Natural killer cell (primary cell): Measurements from ENCODE around the gene CILP. TPM values are rescaled to one million over a fixed set of nuclear protein-coding genes. Genes with fewer than 3 reads are reported as not detected.
A peak's percentile ranks its signal among the peaks of the same experiment; 100 is the strongest.

Experiments
- ATAC-seq, 3 donors: fragments of 150-1000 bp in 2 of 3; fragments of 200-7000 bp in 1 of 3; cut with Tn5 transposase; 1 replicate in 1 of 3; 2 replicates in 2 of 3; pipeline ENCODE4 v1.10.0; 2021; ENCODE audit warnings: mild to moderate bottlenecking in 2 of 3, moderate library complexity in 2 of 3
- DNase-seq, 2 donors: peaks; one replicate each; pipeline versions ENCODE4 v3.0.0 to v3.0.0-alpha.2; 2013 to 2021; ENCODE audit warnings: mixed read lengths in 1 of 2
- H3K27ac ChIP-seq: one replicate; pipeline ENCODE4 v1.5.1; 2013; ENCODE audit warnings: mild to moderate bottlenecking, low read length
- H3K27me3 ChIP-seq: one replicate; pipeline ENCODE4 v1.6.1; 2013; ENCODE audit warnings: low read length; ENCODE audit not compliant: control insufficient read depth, insufficient read depth
- H3K36me3 ChIP-seq: one replicate; pipeline ENCODE4 v1.6.1; 2013; ENCODE audit warnings: low read length; ENCODE audit not compliant: control insufficient read depth, insufficient read depth
- H3K4me1 ChIP-seq: one replicate; pipeline ENCODE4 v1.6.1; 2013; ENCODE audit warnings: low read length; ENCODE audit not compliant: control insufficient read depth, insufficient read depth
- H3K4me3 ChIP-seq: one replicate; pipeline ENCODE4 v1.5.1; 2013; ENCODE audit warnings: low read length
- H3K9me3 ChIP-seq: one replicate; pipeline ENCODE4 v1.6.1; 2013; ENCODE audit warnings: low read length; ENCODE audit not compliant: control insufficient read depth, insufficient read depth
- H3K27ac Mint-ChIP-seq, 2 donors: one replicate each; pipeline ENCODE4 v1.8.0; 2022; ENCODE audit warnings: mild to moderate bottlenecking in 2 of 2, mixed read lengths in 2 of 2, moderate library complexity in 1 of 2
- H3K27me3 Mint-ChIP-seq, 2 donors: one replicate each; pipeline ENCODE4 v1.8.0; 2022; ENCODE audit warnings: low read depth in 2 of 2, mixed read lengths in 2 of 2
- H3K36me3 Mint-ChIP-seq: one replicate; pipeline ENCODE4 v1.8.0; 2022; ENCODE audit warnings: mixed read lengths
- H3K4me1 Mint-ChIP-seq, 2 donors: one replicate each; pipeline ENCODE4 v1.8.0; 2022; ENCODE audit warnings: mixed read lengths in 2 of 2
- H3K4me3 Mint-ChIP-seq: one replicate; pipeline ENCODE4 v1.8.0; 2022; ENCODE audit warnings: mild to moderate bottlenecking, moderate library complexity, mixed read lengths
- H3K9me3 Mint-ChIP-seq, 2 donors: one replicate each; pipeline ENCODE4 v1.8.0; 2022; ENCODE audit warnings: mixed read lengths in 2 of 2
- WGBS: methylation state at CpG from one replicate; pipeline ENCODE4 v1.1.7; 2013; ENCODE audit warnings: missing lambda C conversion rate; ENCODE audit not compliant: insufficient coverage; 5-methylcytosine and 5-hydroxymethylcytosine counted together
- intact Hi-C: fragments of 100-400 bp; cut with micrococcal nuclease; formaldehyde crosslinking; loops from one replicate; pipeline ENCODE4 v1.14.2; 2022
- total RNA-seq, 4 donors: library from RNA; stranded (reverse); fragments of 120-200 nt in 1 of 4; gene quantifications; one replicate each; pipeline versions ENCODE4 v1.2.3 to v1.2.4, GENCODE V29; 2013 to 2022
- TF ChIP-seq, protein P1 (sequence below): fragments of 200-600 bp; IDR thresholded peaks from one replicate; pipeline ENCODE4 v1.8.0; 2022; ENCODE audit warnings: antibody characterized with exemption

Gene CILP
- total RNA-seq, 3 donors from 2014 or later (not counting 1 experiment from before 2014, with no cell fraction given): 0.24 to 0.61 (median 0.35) TPM

DNA sequence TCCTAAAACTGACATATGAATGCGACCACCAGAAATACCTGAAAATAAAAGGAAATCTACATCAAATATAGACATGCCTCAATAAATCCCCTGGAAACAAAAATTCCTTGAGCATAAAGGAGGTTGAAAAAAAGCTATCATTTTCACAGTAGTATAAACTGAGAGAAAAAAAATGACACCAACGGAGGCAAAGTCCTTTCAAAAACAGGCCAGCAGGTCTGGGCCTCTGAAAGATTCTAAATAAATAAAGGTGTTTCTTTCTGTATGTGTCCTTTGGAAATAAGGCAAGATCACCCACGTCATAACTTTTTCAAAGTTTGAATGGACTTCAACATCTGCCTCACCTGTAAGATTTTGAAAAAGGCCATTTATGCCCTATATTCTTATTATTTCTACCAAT, 31.1 kb downstream of the CILP start:
- H3K9me3 Mint-ChIP-seq: no peaks in the 10 kb centered on the region
- intact Hi-C loops: loop anchor here (10.0 kb wide), 2 partner anchors 45 to 205 kb away; partner anchors contain the start of gene PDCD7
- DNase-seq (no peak), ATAC-seq (no peak)
- WGBS: 100% methylated on average over 2 of the region's 3 CpGs
- Histone ChIP-seq H3K27ac (no peak overlapping the region), H3K4me1 (peaks cover 18% of the 10 kb centered on the region), H3K36me3 (peaks cover 42% of the 10 kb centered on the region), H3K4me3 (no peak overlapping the region), H3K27me3 (no peaks in the 10 kb centered on the region), H3K9me3 (no peaks in the 10 kb centered on the region)
- H3K36me3 Mint-ChIP-seq: no peaks in the 10 kb centered on the region
- H3K4me3 Mint-ChIP-seq: no peak overlapping the region
- no peak overlapping the region for H3K27ac Mint-ChIP-seq
- TF ChIP-seq, protein P1, sequence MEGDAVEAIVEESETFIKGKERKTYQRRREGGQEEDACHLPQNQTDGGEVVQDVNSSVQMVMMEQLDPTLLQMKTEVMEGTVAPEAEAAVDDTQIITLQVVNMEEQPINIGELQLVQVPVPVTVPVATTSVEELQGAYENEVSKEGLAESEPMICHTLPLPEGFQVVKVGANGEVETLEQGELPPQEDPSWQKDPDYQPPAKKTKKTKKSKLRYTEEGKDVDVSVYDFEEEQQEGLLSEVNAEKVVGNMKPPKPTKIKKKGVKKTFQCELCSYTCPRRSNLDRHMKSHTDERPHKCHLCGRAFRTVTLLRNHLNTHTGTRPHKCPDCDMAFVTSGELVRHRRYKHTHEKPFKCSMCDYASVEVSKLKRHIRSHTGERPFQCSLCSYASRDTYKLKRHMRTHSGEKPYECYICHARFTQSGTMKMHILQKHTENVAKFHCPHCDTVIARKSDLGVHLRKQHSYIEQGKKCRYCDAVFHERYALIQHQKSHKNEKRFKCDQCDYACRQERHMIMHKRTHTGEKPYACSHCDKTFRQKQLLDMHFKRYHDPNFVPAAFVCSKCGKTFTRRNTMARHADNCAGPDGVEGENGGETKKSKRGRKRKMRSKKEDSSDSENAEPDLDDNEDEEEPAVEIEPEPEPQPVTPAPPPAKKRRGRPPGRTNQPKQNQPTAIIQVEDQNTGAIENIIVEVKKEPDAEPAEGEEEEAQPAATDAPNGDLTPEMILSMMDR: no peak
- no peaks in the 10 kb centered on the region for H3K27me3 Mint-ChIP-seq
- H3K4me1 Mint-ChIP-seq: peaks cover 20 to 26% of the 10 kb centered on the region in 2 donors

DNA sequence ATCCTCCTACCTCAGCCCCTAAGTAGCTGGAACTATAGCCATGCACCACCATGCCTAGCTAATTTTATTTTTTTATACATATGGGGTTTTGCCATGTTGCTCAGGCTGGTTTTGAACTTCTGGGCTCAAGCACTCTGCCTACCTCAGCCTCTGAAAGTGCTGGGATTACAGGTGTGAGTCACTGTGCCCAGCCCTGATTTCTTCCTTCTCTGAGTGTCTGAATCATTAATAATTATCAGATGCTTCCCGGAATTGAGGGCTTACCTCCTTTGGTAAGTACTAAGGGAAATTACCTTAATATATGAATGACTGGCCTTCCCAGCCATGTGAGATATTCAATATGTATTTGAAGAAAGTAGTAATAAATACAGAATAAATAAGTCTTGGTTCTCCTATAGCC, 33.4 kb downstream of the CILP start:
- H3K9me3 Mint-ChIP-seq: no peaks in the 10 kb centered on the region
- Histone ChIP-seq H3K4me1 (peaks cover 3% of the 10 kb centered on the region), H3K4me3 (no peak overlapping the region), H3K27ac (no peak overlapping the region), H3K27me3 (no peaks in the 10 kb centered on the region), H3K9me3 (no peaks in the 10 kb centered on the region), H3K36me3 (peaks cover 54% of the 10 kb centered on the region)
- no peaks in the 10 kb centered on the region for H3K27me3 Mint-ChIP-seq
- WGBS: no CpG with 5 or more reads among the region's 1 CpG
- H3K4me3 Mint-ChIP-seq: no peak overlapping the region
- H3K4me1 Mint-ChIP-seq: peaks cover 5 to 11% of the 10 kb centered on the region in 2 donors
- TF ChIP-seq, protein P1: no peak
- H3K27ac Mint-ChIP-seq: no peak overlapping the region
- ATAC-seq (no peak), DNase-seq (no peak)
- intact Hi-C loops: no loop called here
- H3K36me3 Mint-ChIP-seq: no peaks in the 10 kb centered on the region

DNA sequence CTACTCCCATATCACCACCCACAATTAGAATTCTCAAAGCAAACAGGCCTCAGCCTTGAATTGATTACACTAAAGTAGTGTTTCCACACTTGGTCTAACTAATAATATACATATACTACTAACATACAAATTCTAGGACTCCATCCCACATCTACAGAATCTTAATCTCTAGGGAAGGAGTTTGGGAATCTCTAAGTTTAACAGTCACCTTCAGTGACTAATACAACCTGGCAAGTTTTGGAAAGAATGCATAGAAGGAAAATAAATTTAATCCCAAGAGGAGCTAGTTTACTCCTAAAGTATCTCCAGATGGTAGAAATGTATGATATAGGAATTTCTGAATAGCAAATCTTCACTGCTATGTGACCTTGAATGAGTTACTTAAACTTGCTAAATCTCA, 35.2 kb downstream of the CILP start:
- no peaks in the 10 kb centered on the region for H3K27me3 ChIP-seq
- peaks cover 65% of the 10 kb centered on the region for H3K36me3 ChIP-seq
- H3K9me3 Mint-ChIP-seq: no peaks in the 10 kb centered on the region
- DNase-seq: no peak
- no peak for ATAC-seq
- H3K36me3 Mint-ChIP-seq: no peaks in the 10 kb centered on the region
- H3K27ac Mint-ChIP-seq: peak overlapping the region in 1 of 2 donors; percentile 3
- H3K9me3 ChIP-seq: no peaks in the 10 kb centered on the region
- H3K4me3 ChIP-seq: no peak overlapping the region
- TF ChIP-seq, protein P1: no peak
- H3K4me1 ChIP-seq: no peaks in the 10 kb centered on the region
- no peak overlapping the region for H3K4me3 Mint-ChIP-seq
- no peaks in the 10 kb centered on the region for H3K27me3 Mint-ChIP-seq
- intact Hi-C loops: no loop called here
- H3K4me1 Mint-ChIP-seq: peaks cover 2% of the 10 kb centered on the region in 2 donors
- H3K27ac ChIP-seq: no peak overlapping the region

- no peak for DNase-seq
- intact Hi-C loops: no loop called here
- no peak overlapping the region for H3K4me3 ChIP-seq
- TF ChIP-seq, protein P1: no peak
- no peak overlapping the region for H3K27ac ChIP-seq
- Mint-ChIP-seq H3K36me3 (no peaks in the 10 kb centered on the region), H3K4me1 (no peaks in the 10 kb centered on the region), H3K4me3 (no peak overlapping the region), H3K27ac (peak overlapping the region in 1 of 2 donors; percentile 3), H3K9me3 (no peaks in the 10 kb centered on the region), H3K27me3 (no peaks in the 10 kb centered on the region)
- ATAC-seq: no peak
- no peaks in the 10 kb centered on the region for H3K4me1 ChIP-seq
- H3K27me3 ChIP-seq: no peaks in the 10 kb centered on the region
- WGBS: 94% methylated on average over 5 of the region's 5 CpGs
- peaks cover 68% of the 10 kb centered on the region for H3K36me3 ChIP-seq
- H3K9me3 ChIP-seq: no peaks in the 10 kb centered on the region
These were observed 35.8 kb downstream of the CILP start for GRCh38 chr15:65175511-65175910.
